ENCODE data around the gene HOXB2.

Gene HOXB2

GRCh38 chr17:48577330-48577945 lies 32.5 kb upstream of the HOXB2 start (continued):
- TF ChIP-seq ZNF513 (tag by site-specific recombination; IDR thresholded peaks at IDR 0.05) (peak; percentile 97), ZNF335 (tag by site-specific recombination; conservative IDR thresholded peaks at IDR 0.05) (peak; percentile 57), IKZF3 (tag by site-specific recombination; IDR thresholded peaks at IDR 0.05) (peak; percentile 99), ZNF664 (tag by site-specific recombination; IDR thresholded peaks at IDR 0.05) (no peak; the same call in 1 of the 2 replicates), ZNF571 (tag by site-specific recombination; IDR thresholded peaks at IDR 0.05) (no peak), ZNF311 (tag by site-specific recombination; IDR thresholded peaks at IDR 0.05; ENCODE audit: borderline replicate concordance) (no peak), HOXD13 (CRISPR knock-in tag; IDR thresholded peaks at IDR 0.05; ENCODE audit: borderline replicate concordance) (peak; percentile 40; the same call in 1 of the 2 replicates), ZNF138 (tag by site-specific recombination; IDR thresholded peaks at IDR 0.05; ENCODE audit: borderline replicate concordance) (no peak), YY1 (tag by site-specific recombination; IDR thresholded peaks at IDR 0.05) (peak; percentile 80; the same call in 1 of the 2 replicates), ZFP37 (tag by site-specific recombination; IDR thresholded peaks at IDR 0.05) (peak; percentile 25; the same call in 1 of the 2 replicates), ZNF184 (tag by site-specific recombination; IDR thresholded peaks at IDR 0.05) (peak; percentile 38; the same call in 1 of the 2 replicates), ZNF391 (tag by site-specific recombination; IDR thresholded peaks at IDR 0.05; ENCODE audit: borderline replicate concordance, low read depth) (peak; percentile 85; the same call in 1 of the 2 replicates), ZBTB17 (tag by site-specific recombination; IDR thresholded peaks at IDR 0.05) (peak; percentile 56), ZBTB49 (tag by site-specific recombination; IDR thresholded peaks at IDR 0.05; ENCODE audit: low read depth) (peak; percentile 17; the same call in 1 of the 2 replicates), OSR2 (tag by site-specific recombination; IDR thresholded peaks at IDR 0.05) (peak; percentile 96), BCL11B (tag by site-specific recombination; IDR thresholded peaks at IDR 0.05; ENCODE audit: low read depth) (peak; percentile 95), ZNF530 (tag by site-specific recombination; IDR thresholded peaks at IDR 0.05; ENCODE audit: low read depth) (no peak), BCL6B (tag by site-specific recombination; IDR thresholded peaks at IDR 0.05) (peak; percentile 77), KLF7 (tag by site-specific recombination; IDR thresholded peaks at IDR 0.05; ENCODE audit: borderline replicate concordance) (peak; percentile 96), ZXDB (tag by site-specific recombination; IDR thresholded peaks at IDR 0.05) (peak; percentile 97), MZF1 (tag by site-specific recombination; IDR thresholded peaks at IDR 0.05; ENCODE audit: borderline replicate concordance) (peak; percentile 94), ZNF580 (tag by site-specific recombination; IDR thresholded peaks at IDR 0.05) (peak; percentile 91), ZNF518A (tag by site-specific recombination; conservative IDR thresholded peaks at IDR 0.05; ENCODE audit: low read depth) (peak; percentile 28; the same call in 1 of the 2 replicates), SP3 (tag by site-specific recombination; IDR thresholded peaks at IDR 0.05) (peak; percentile 43), ZNF239 (tag by site-specific recombination; IDR thresholded peaks at IDR 0.05) (no peak), REPIN1 (tag by site-specific recombination; IDR thresholded peaks at IDR 0.05; ENCODE audit: low read depth) (no peak)
